Keratinocyte (primary cell): Measurements from ENCODE around the gene PRRC2B. TPM values are rescaled to one million over a fixed set of nuclear protein-coding genes. Genes with fewer than 3 reads are reported as not detected.

Experiments used
- DNase-seq: peaks from one replicate; pipeline ENCODE4 v3.0.0-alpha.2; 2011; ENCODE audit warnings: low read depth, missing footprints, low spot score
- FAIRE-seq: peaks from 2 replicates; lab custom pipeline; 2011; peaks lifted over from hg19 to GRCh38; lab: Jason Lieb, UNC
- H2AFZ ChIP-seq: 2 replicates; pipeline ENCODE4 v1.6.0; 2012; ENCODE audit warnings: low read length, control low read depth, inconsistent platforms; ENCODE audit not compliant: control insufficient read depth
- H3K27ac ChIP-seq: 2 replicates; pipeline ENCODE4 v1.5.1; 2011; ENCODE audit warnings: low read length; ENCODE audit not compliant: control insufficient read depth, insufficient read depth
- H3K27me3 ChIP-seq: 3 replicates; pipeline ENCODE4 v1.6.0; 2011; ENCODE audit warnings: low read length; ENCODE audit not compliant: control insufficient read depth, insufficient read depth; ENCODE audit errors: extremely low read depth
- H3K36me3 ChIP-seq, 2 experiments: 2 replicates in 1 of 2; 3 replicates in 1 of 2; pipeline ENCODE4 v1.5.1; 2011; ENCODE audit warnings: low read length in 2 of 2, mild to moderate bottlenecking in 1 of 2; ENCODE audit not compliant: control insufficient read depth in 2 of 2, insufficient read depth in 2 of 2; ENCODE audit errors: extremely low read depth in 1 of 2
- H3K4me1 ChIP-seq: 3 replicates; pipeline ENCODE4 v1.5.1; 2011; ENCODE audit warnings: low read length; ENCODE audit not compliant: control insufficient read depth, insufficient read depth; ENCODE audit errors: extremely low read depth
- H3K4me2 ChIP-seq: 3 replicates; pipeline ENCODE4 v1.6.0; 2011; ENCODE audit warnings: low read depth, low read length; ENCODE audit not compliant: control insufficient read depth, insufficient read depth; ENCODE audit errors: extremely low read depth
- H3K4me3 ChIP-seq, 3 experiments: fragments of 200-600 bp in 1 of 3; sonication (generic) in 1 of 3; 2 replicates in 2 of 3; 3 replicates in 1 of 3; pipeline ENCODE4 v1.5.1; 2011 to 2016; ENCODE audit warnings: low read length in 3 of 3, mild to moderate bottlenecking in 3 of 3, control low read depth in 2 of 3, inconsistent platforms in 1 of 3, low read depth in 1 of 3, mixed read lengths in 1 of 3, mixed run types in 1 of 3, moderate library complexity in 1 of 3; ENCODE audit not compliant: control insufficient read depth in 2 of 3, insufficient read depth in 2 of 3; ENCODE audit errors: extremely low read depth in 1 of 3
- H3K79me2 ChIP-seq: 2 replicates; pipeline ENCODE4 v1.6.0; 2012; ENCODE audit warnings: low read length; ENCODE audit not compliant: control insufficient read depth, insufficient read depth
- H3K9ac ChIP-seq: 3 replicates; pipeline ENCODE4 v1.6.0; 2011; ENCODE audit warnings: low read length; ENCODE audit not compliant: control insufficient read depth, insufficient read depth; ENCODE audit errors: extremely low read depth
- H3K9me1 ChIP-seq: 3 replicates; pipeline ENCODE4 v1.6.0; 2011; ENCODE audit warnings: low read length; ENCODE audit not compliant: control insufficient read depth, insufficient read depth; ENCODE audit errors: extremely low read depth
- H3K9me3 ChIP-seq: 2 replicates; pipeline ENCODE4 v1.5.1; 2012; ENCODE audit warnings: low read depth, low read length; ENCODE audit not compliant: control insufficient read depth
- H4K20me1 ChIP-seq: 3 replicates; pipeline ENCODE4 v1.6.0; 2011; ENCODE audit warnings: low read length; ENCODE audit not compliant: control insufficient read depth, insufficient read depth; ENCODE audit errors: extremely low read depth
- EZH2 ChIP-seq: IDR thresholded peaks from one replicate; pipeline ENCODE4 v1.6.1; 2012; ENCODE audit warnings: inconsistent platforms, mild to moderate bottlenecking, low read length, moderate library complexity
- dilution Hi-C: fragments of 300-500 bp; cut with MboI; formaldehyde crosslinking; loops from one replicate; pipeline ENCODE4 v1.7.0; 2020; ENCODE audit warnings: low sequenced_read_pairs; ENCODE audit not compliant: extremely low pct_ligation_motif_present
- polyA plus RNA-seq, 5 experiments: library from polyadenylated mRNA; depleted of rRNA in 3 of 5; stranded (reverse) in 3 of 5; stranded (forward) in 1 of 5; unstranded in 1 of 5; fragments of >200 nt; gene quantifications; 1 replicate in 1 of 5; 2 replicates in 3 of 5; 3 replicates in 1 of 5; pipeline versions ENCODE4 v1.2.1 to v1.2.3, GENCODE V29; 2011 to 2012; ENCODE audit warnings: missing spikeins in 2 of 5, low read depth in 1 of 5, low replicate concordance in 1 of 5
- TF ChIP-seq, protein P1 (sequence below), 3 experiments: IDR thresholded peaks in 1 of 3; conservative IDR thresholded peaks in 1 of 3; optimal IDR thresholded peaks in 1 of 3; 2 replicates in 2 of 3; 3 replicates in 1 of 3; pipeline versions ENCODE3 to v1.5.1; 2011; ENCODE audit warnings: low read length in 3 of 3, mild to moderate bottlenecking in 3 of 3, moderate library complexity in 2 of 3, control low read depth in 1 of 3, inconsistent platforms in 1 of 3; ENCODE audit not compliant: insufficient read depth in 2 of 3; ENCODE audit errors: extremely low read depth in 1 of 3

Gene PRRC2B
- polyA plus RNA-seq, 1 donor (not counting 4 experiments of a cell fraction or from before 2014, with no cell fraction given): 20.8 TPM

DNA sequence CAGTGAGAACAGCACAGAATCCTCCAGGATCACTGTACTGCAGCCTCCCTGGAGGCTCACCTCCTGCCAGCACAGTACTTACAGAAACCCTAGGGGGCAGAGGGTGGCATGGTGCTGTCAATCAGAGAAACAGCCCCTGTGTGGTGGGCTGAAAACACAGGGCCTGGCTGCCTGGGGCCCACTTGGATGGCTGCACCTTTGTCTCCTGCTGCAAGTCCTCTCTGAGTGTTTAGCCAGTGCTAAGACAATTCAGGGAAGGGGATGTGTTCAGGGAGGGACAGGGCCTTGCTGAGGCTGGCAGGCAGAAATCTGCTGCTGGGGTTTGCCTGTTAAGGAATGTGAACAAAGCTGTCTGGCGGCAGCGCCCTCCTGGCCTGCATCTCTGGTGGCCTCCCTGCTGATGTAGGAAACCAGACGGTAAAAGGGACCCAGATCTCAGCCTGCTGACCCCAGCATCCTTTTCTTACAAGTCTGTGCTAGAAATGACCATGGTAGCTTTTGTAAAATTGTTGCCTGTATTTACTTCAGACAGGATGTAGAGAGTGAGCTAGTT, 39.5 kb downstream of the PRRC2B start:
- Histone ChIP-seq H4K20me1 (peaks cover 22% of the 10 kb centered on the region), H3K9me1 (no peaks in the 10 kb centered on the region), H3K4me1 (peaks cover 17% of the 10 kb centered on the region), H3K79me2 (peaks cover 74% of the 10 kb centered on the region), H3K9ac (no peak overlapping the region), H3K27me3 (no peaks in the 10 kb centered on the region), H2AFZ (no peak overlapping the region), H3K27ac (no peak overlapping the region), H3K9me3 (no peaks in the 10 kb centered on the region), H3K4me3 (no peak overlapping the region), H3K4me2 (no peak overlapping the region), H3K36me3 (peaks cover 40 to 41% of the 10 kb centered on the region in 2 experiments)
- DNase-seq: no peak
- dilution Hi-C loops: no loop called here
- no peak for TF ChIP-seq EZH2
- TF ChIP-seq, protein P1, sequence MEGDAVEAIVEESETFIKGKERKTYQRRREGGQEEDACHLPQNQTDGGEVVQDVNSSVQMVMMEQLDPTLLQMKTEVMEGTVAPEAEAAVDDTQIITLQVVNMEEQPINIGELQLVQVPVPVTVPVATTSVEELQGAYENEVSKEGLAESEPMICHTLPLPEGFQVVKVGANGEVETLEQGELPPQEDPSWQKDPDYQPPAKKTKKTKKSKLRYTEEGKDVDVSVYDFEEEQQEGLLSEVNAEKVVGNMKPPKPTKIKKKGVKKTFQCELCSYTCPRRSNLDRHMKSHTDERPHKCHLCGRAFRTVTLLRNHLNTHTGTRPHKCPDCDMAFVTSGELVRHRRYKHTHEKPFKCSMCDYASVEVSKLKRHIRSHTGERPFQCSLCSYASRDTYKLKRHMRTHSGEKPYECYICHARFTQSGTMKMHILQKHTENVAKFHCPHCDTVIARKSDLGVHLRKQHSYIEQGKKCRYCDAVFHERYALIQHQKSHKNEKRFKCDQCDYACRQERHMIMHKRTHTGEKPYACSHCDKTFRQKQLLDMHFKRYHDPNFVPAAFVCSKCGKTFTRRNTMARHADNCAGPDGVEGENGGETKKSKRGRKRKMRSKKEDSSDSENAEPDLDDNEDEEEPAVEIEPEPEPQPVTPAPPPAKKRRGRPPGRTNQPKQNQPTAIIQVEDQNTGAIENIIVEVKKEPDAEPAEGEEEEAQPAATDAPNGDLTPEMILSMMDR (optimal IDR thresholded peaks at IDR 0.05 in 1 of 3, IDR thresholded peaks at IDR 0.05 in 1 of 3, conservative IDR thresholded peaks at IDR 0.05 in 1 of 3; ENCODE audit: extremely low read depth in 1 of 3, insufficient read depth in 2 of 3, low read length in 3 of 3): no peak
- no peak for FAIRE-seq

DNA sequence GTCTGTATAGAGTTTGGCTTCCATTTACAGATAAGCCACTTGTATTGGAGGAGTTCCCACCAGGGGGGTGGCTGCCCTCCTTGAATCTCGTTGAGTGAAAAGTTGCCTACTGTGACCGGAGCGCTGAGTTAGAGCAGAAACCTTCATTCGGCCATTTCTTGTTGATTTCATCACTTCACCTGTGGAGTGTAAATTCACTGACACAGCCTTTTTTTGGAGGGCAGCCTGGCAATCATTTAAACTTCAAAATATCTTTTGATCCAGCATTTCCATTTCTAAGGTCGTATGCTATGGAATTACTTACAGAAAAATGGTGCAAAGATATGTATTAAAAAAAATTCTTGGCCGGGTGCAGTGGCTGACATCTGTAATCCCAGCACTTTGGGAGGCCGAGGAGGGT, 40.8 kb downstream of the PRRC2B start:
- Histone ChIP-seq H3K4me1 (peaks cover 17% of the 10 kb centered on the region), H3K36me3 (peaks cover 48 to 54% of the 10 kb centered on the region in 2 experiments), H4K20me1 (peaks cover 16% of the 10 kb centered on the region), H3K4me3 (no peak overlapping the region), H3K79me2 (peaks cover 68% of the 10 kb centered on the region), H2AFZ (no peak overlapping the region), H3K9me1 (no peaks in the 10 kb centered on the region), H3K4me2 (no peak overlapping the region), H3K9ac (no peak overlapping the region), H3K27me3 (no peaks in the 10 kb centered on the region), H3K27ac (no peak overlapping the region), H3K9me3 (no peaks in the 10 kb centered on the region)
- TF ChIP-seq, protein P1 (optimal IDR thresholded peaks at IDR 0.05 in 1 of 3, IDR thresholded peaks at IDR 0.05 in 1 of 3, conservative IDR thresholded peaks at IDR 0.05 in 1 of 3; ENCODE audit: extremely low read depth in 1 of 3, insufficient read depth in 2 of 3, low read length in 3 of 3): no peak
- TF ChIP-seq EZH2: no peak
- DNase-seq (no peak), FAIRE-seq (no peak)
- dilution Hi-C loops: no loop called here
